Liver (tissue), 3 donors: Measurements from ENCODE around the gene DRGX.

Experiments
- CTCF ChIP-seq: fragments of 150-350 bp; IDR thresholded peaks from 2 replicates; pipeline ENCODE4 v1.5.1; 2017; ENCODE audit warnings: improper control_type of control experiment, low read depth, low read length; ENCODE audit not compliant: missing input control
- EGR1 ChIP-seq, 2 donors: IDR thresholded peaks; 2 replicates each; pipeline ENCODE4 v1.6.1; 2016 to 2018; ENCODE audit warnings: antibody characterized with exemption in 2 of 2, low read depth in 2 of 2
- FOXA1 ChIP-seq: IDR thresholded peaks from 2 replicates; pipeline ENCODE4 v1.6.1; 2016; ENCODE audit warnings: antibody characterized with exemption
- MAX ChIP-seq: IDR thresholded peaks from 2 replicates; pipeline ENCODE4 v1.6.1; 2016; ENCODE audit warnings: antibody characterized with exemption
- REST ChIP-seq: IDR thresholded peaks from 2 replicates; pipeline ENCODE4 v1.6.1; 2016; ENCODE audit warnings: antibody characterized with exemption, mild to moderate bottlenecking
- SP1 ChIP-seq: IDR thresholded peaks from 2 replicates; pipeline ENCODE4 v1.6.1; 2018; ENCODE audit warnings: antibody characterized with exemption, mild to moderate bottlenecking
- YY1 ChIP-seq: IDR thresholded peaks from 2 replicates; pipeline ENCODE4 v1.6.1; 2016; ENCODE audit warnings: antibody characterized with exemption, mild to moderate bottlenecking
- TF ChIP-seq, protein P1 (sequence below): IDR thresholded peaks from 2 replicates; pipeline ENCODE4 v1.6.1; 2016; ENCODE audit warnings: antibody characterized with exemption
- donor health status: healthy.
- donor health status: healthy.

- TF ChIP-seq CTCF (no peak), YY1 (no peak), FOXA1 (no peak), EGR1 (IDR thresholded peaks at IDR 0.05; ENCODE audit: low read depth in 2 of 2) (no peak), MAX (no peak), REST (no peak), SP1 (no peak)
- TF ChIP-seq, protein P1, sequence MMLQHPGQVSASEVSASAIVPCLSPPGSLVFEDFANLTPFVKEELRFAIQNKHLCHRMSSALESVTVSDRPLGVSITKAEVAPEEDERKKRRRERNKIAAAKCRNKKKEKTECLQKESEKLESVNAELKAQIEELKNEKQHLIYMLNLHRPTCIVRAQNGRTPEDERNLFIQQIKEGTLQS: no peak
Measured at GRCh38 chr10:49335364-49335972, 60.4 kb downstream of the DRGX start.
